ENCODE data around the gene ARHGEF28. TPM values are rescaled to one million over a fixed set of nuclear protein-coding genes. Genes with fewer than 3 reads are reported as not detected.

Gene ARHGEF28
- total RNA-seq, 1 donor from 2014 or later = 0.11 TPM

DNA sequence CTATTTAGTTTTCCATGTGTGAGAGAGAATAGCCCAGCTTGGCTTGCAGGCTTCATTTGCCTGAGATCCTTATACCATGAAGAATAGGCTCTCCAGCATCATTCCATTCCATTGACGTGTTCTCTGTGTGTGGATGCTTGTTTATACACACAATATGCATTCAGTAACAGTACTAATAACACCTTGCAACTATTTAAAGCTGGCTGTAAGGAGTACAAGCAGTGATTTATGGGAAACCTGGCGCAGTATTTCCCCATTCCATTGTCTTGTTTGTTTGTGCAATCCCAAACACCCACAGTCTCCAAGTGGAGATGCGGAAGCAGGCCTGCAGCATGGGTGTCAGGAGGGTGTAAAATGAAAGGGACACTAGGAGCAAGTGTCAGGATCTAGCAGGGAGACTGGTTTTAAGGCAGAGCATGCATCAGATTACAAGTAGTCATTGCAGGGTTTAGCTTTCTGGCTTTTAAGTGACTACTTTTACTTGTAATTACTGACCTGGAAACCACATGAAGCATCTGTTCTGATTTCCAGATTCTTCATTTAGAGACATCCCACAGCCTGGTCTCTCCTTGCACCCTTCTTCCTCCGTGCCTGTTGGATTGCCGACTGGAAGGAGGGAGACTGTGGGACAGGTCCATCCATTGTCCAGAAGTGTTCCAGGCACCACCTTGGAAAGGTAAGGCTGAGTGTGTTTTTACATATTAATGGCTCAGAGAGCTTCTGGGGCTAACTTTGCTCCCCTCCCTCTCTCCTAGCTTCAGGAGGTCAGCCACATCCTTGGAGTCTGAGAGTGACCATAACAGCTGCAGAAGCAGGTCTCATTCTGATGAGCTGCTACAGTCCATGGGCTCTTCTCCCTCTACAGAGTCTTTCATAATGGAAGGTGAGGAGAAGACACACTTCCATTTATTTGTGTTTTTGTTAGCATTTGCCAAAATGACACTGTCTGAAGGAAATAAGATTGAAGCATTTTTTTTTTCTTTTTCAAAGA, 241.6 kb downstream of the ARHGEF28 start:
- Histone ChIP-seq H4K20me1 (ENCODE audit: low read depth) (no peaks in the 10 kb centered on the region), H3K27me3 (no peaks in the 10 kb centered on the region), H3K36me3 (no peaks in the 10 kb centered on the region), H3K4me2 (no peak overlapping the region), H2AFZ (replicated peaks) (peak overlapping the region; percentile 19), H3K4me1 (no peaks in the 10 kb centered on the region), H3K27ac (no peak overlapping the region), H3K9ac (no peak overlapping the region), H3F3A (ENCODE audit: low read depth) (no peaks in the 10 kb centered on the region), H3K9me3 (ENCODE audit: low read depth) (no peaks in the 10 kb centered on the region), H3K79me2 (ENCODE audit: low read depth) (no peaks in the 10 kb centered on the region), H3K4me3 (no peak overlapping the region)
- H3K4me1 Mint-ChIP-seq = no peaks in the 10 kb centered on the region
- no peaks in the 10 kb centered on the region for H3K27me3 Mint-ChIP-seq (ENCODE audit: insufficient read depth, low read depth)
- TF ChIP-seq, protein P1, sequence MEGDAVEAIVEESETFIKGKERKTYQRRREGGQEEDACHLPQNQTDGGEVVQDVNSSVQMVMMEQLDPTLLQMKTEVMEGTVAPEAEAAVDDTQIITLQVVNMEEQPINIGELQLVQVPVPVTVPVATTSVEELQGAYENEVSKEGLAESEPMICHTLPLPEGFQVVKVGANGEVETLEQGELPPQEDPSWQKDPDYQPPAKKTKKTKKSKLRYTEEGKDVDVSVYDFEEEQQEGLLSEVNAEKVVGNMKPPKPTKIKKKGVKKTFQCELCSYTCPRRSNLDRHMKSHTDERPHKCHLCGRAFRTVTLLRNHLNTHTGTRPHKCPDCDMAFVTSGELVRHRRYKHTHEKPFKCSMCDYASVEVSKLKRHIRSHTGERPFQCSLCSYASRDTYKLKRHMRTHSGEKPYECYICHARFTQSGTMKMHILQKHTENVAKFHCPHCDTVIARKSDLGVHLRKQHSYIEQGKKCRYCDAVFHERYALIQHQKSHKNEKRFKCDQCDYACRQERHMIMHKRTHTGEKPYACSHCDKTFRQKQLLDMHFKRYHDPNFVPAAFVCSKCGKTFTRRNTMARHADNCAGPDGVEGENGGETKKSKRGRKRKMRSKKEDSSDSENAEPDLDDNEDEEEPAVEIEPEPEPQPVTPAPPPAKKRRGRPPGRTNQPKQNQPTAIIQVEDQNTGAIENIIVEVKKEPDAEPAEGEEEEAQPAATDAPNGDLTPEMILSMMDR (IDR thresholded peaks at IDR 0.05) = no peak
- TF ChIP-seq EZH2phosphoT487 (IDR thresholded peaks at IDR 0.05) = no peak
- TF ChIP-seq EZH2 (IDR thresholded peaks at IDR 0.05) = no peak
- no peak for DNase-seq (ENCODE audit: low spot score)
- no peak overlapping the region for H3K27ac Mint-ChIP-seq
- no peaks in the 10 kb centered on the region for H3K36me3 Mint-ChIP-seq
- H3K9me3 Mint-ChIP-seq = no peaks in the 10 kb centered on the region
- no peak overlapping the region for H3K4me3 Mint-ChIP-seq

DNA sequence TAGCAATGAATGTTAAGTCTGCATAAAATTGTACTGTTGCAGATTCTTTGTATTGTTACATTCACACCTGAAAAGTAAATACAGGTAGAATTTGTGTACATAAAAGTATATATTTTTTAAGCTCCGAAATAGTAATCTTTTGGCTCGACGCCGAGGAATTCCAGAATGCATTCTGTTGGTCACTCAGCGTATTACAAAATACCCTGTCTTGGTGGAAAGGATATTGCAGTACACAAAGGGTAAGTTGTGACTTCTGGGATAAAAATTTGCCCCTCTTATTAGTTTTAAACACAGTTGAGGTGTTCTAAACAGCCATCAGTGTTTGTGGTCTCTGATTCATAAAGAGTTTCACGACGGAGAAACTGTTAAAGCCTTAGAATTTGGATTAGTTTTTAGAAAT, 257.6 kb downstream of the ARHGEF28 start:
- no peak overlapping the region for H2AFZ ChIP-seq (replicated peaks)
- H3K36me3 ChIP-seq = no peaks in the 10 kb centered on the region
- H3F3A ChIP-seq (ENCODE audit: low read depth) = no peaks in the 10 kb centered on the region
- H3K9me3 Mint-ChIP-seq = no peaks in the 10 kb centered on the region
- H3K79me2 ChIP-seq (ENCODE audit: low read depth) = no peaks in the 10 kb centered on the region
- H4K20me1 ChIP-seq (ENCODE audit: low read depth) = no peaks in the 10 kb centered on the region
- no peak for TF ChIP-seq EZH2phosphoT487 (IDR thresholded peaks at IDR 0.05)
- TF ChIP-seq EZH2 (IDR thresholded peaks at IDR 0.05) = no peak
- TF ChIP-seq, protein P1 (IDR thresholded peaks at IDR 0.05) = no peak
- DNase-seq (ENCODE audit: low spot score) = no peak
- H3K9ac ChIP-seq = no peak overlapping the region
- H3K27me3 Mint-ChIP-seq (ENCODE audit: insufficient read depth, low read depth) = peaks cover 4% of the 10 kb centered on the region
- no peaks in the 10 kb centered on the region for H3K9me3 ChIP-seq (ENCODE audit: low read depth)
- no peaks in the 10 kb centered on the region for H3K4me1 ChIP-seq
- no peak overlapping the region for H3K4me3 ChIP-seq
- no peak overlapping the region for H3K4me3 Mint-ChIP-seq
- no peak overlapping the region for H3K27ac Mint-ChIP-seq
- no peak overlapping the region for H3K4me2 ChIP-seq
- no peaks in the 10 kb centered on the region for H3K4me1 Mint-ChIP-seq
- no peaks in the 10 kb centered on the region for H3K27me3 ChIP-seq
- no peaks in the 10 kb centered on the region for H3K36me3 Mint-ChIP-seq
- H3K27ac ChIP-seq = no peak overlapping the region

DNA sequence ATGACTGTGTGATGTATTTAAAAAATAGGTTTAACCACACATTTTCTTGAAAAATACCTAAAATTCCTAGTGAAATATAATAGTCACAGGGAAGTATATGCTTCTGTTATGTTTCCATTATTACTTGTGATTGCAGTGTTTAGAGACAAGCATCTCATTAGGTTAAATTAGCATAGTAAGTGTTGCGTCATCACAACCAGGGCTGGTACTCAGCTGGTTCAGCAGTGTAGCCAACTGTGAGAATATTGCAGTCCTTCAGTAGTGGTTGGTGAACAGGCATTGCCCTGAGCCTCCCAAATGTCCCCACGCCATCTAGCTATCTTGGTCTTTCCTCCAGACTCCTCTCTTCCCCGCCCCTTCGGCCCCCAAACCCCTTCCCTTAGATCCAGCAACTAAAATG, 261.7 kb downstream of the ARHGEF28 start:
- no peaks in the 10 kb centered on the region for H4K20me1 ChIP-seq (ENCODE audit: low read depth)
- H3K4me2 ChIP-seq = no peak overlapping the region
- peaks cover 6% of the 10 kb centered on the region for H3K27me3 Mint-ChIP-seq (ENCODE audit: insufficient read depth, low read depth)
- TF ChIP-seq EZH2 (IDR thresholded peaks at IDR 0.05) (no peak), EZH2phosphoT487 (IDR thresholded peaks at IDR 0.05) (no peak)
- TF ChIP-seq, protein P1 (IDR thresholded peaks at IDR 0.05) = no peak
- no peaks in the 10 kb centered on the region for H3K9me3 ChIP-seq (ENCODE audit: low read depth)
- no peaks in the 10 kb centered on the region for H3K36me3 Mint-ChIP-seq
- no peaks in the 10 kb centered on the region for H3K27me3 ChIP-seq
- no peaks in the 10 kb centered on the region for H3K79me2 ChIP-seq (ENCODE audit: low read depth)
- H3F3A ChIP-seq (ENCODE audit: low read depth) = no peaks in the 10 kb centered on the region
- H3K4me3 Mint-ChIP-seq = peak overlapping the region; percentile 53
- H2AFZ ChIP-seq (replicated peaks) = no peak overlapping the region
- peaks cover 8% of the 10 kb centered on the region for H3K4me1 Mint-ChIP-seq
- H3K27ac ChIP-seq = no peak overlapping the region
- no peak overlapping the region for H3K27ac Mint-ChIP-seq
- no peaks in the 10 kb centered on the region for H3K36me3 ChIP-seq
- H3K4me3 ChIP-seq = no peak overlapping the region
- no peak overlapping the region for H3K9ac ChIP-seq
- DNase-seq (ENCODE audit: low spot score) = no peak
- H3K4me1 ChIP-seq = no peaks in the 10 kb centered on the region
- no peaks in the 10 kb centered on the region for H3K9me3 Mint-ChIP-seq
